ENCODE measurements around the gene ZMYND15. TPM values are rescaled to one million over a fixed set of nuclear protein-coding genes. Genes with fewer than 3 reads are reported as not detected.
A peak's percentile ranks its signal among the peaks of the same experiment; 100 is the strongest.
"Not testable (repeated sequence)": the region's sequence is repeated elsewhere in the genome, so short reads cannot be mapped to it uniquely, and the experiment has no call there.

The ZMYND15 gene
- under 0.01 and 0.38 TPM in 2 replicates for total RNA-seq

- DNase-seq (ENCODE audit: low read depth) (peak; percentile 17), FAIRE-seq (no peak)
- Histone ChIP-seq H3K4me3 (ENCODE audit: low read depth, low read length) (peak within 1 kb of the TSS; percentile 76), H3K27me3 (ENCODE audit: control insufficient read depth, insufficient read depth, low read length) (peaks cover 4% of the 10 kb centered on the region), H3K36me3 (ENCODE audit: control insufficient read depth, insufficient read depth, low read length) (no peaks in the 10 kb centered on the region)
- no peak for TF ChIP-seq CTCF (IDR thresholded peaks at IDR 0.05; ENCODE audit: insufficient read depth, low read length, severe bottlenecking)
These were observed at the start of gene ZMYND15, which contains the start of gene CXCL16 for GRCh38 chr17:4739122-4740024. Gene ZMYND15 (plus strand): TSS chr17:4739833. CDS start chr17:4740549, 716 bp downstream. Gene CXCL16 (minus strand): TSS chr17:4739928. CDS start chr17:4739339, 589 bp downstream.

- H3K27me3 ChIP-seq (ENCODE audit: control insufficient read depth, insufficient read depth, low read length); DNase-seq (ENCODE audit: low read depth); FAIRE-seq; H3K36me3 ChIP-seq (ENCODE audit: control insufficient read depth, insufficient read depth, low read length); H3K4me3 ChIP-seq (ENCODE audit: low read depth, low read length): not testable (repeated sequence)
These were observed 49.8 kb upstream of the ZMYND15 start for GRCh38 chr17:4689872-4690271.

- Histone ChIP-seq H3K27me3 (ENCODE audit: control insufficient read depth, insufficient read depth, low read length) (no peaks in the 10 kb centered on the region), H3K36me3 (ENCODE audit: control insufficient read depth, insufficient read depth, low read length) (peaks cover 5% of the 10 kb centered on the region), H3K4me3 (ENCODE audit: low read depth, low read length) (no peak overlapping the region)
- no peak for TF ChIP-seq CTCF (IDR thresholded peaks at IDR 0.05; ENCODE audit: insufficient read depth, low read length, severe bottlenecking)
- FAIRE-seq, result no peak
- DNase-seq (ENCODE audit: low read depth), result no peak
These were observed 48.9 kb upstream of the ZMYND15 start for GRCh38 chr17:4690745-4691144.

GRCh38 chr17:4691686-4692085 lies 47.9 kb upstream of the ZMYND15 start:
- Histone ChIP-seq H3K4me3 (ENCODE audit: low read depth, low read length) (no peak overlapping the region), H3K27me3 (ENCODE audit: control insufficient read depth, insufficient read depth, low read length) (no peaks in the 10 kb centered on the region), H3K36me3 (ENCODE audit: control insufficient read depth, insufficient read depth, low read length) (peaks cover 5% of the 10 kb centered on the region)
- FAIRE-seq (no peak), DNase-seq (ENCODE audit: low read depth) (no peak)
- TF ChIP-seq CTCF (IDR thresholded peaks at IDR 0.05; ENCODE audit: insufficient read depth, low read length, severe bottlenecking), result no peak

GRCh38 chr17:4693416-4693815 lies 46.2 kb upstream of the ZMYND15 start:
- peak; percentile 76 for FAIRE-seq
- H3K36me3 ChIP-seq (ENCODE audit: control insufficient read depth, insufficient read depth, low read length), result peaks cover 3% of the 10 kb centered on the region
- no peak for DNase-seq (ENCODE audit: low read depth)

More at GRCh38 chr17:4693416-4693815, 46.2 kb upstream of the ZMYND15 start:
- no peak for TF ChIP-seq CTCF (IDR thresholded peaks at IDR 0.05; ENCODE audit: insufficient read depth, low read length, severe bottlenecking)
- H3K27me3 ChIP-seq (ENCODE audit: control insufficient read depth, insufficient read depth, low read length), result no peaks in the 10 kb centered on the region
- no peak overlapping the region for H3K4me3 ChIP-seq (ENCODE audit: low read depth, low read length)

All from bronchial epithelial cell (primary cell).